Non-pigmented ciliary epithelial cell (primary cell): ENCODE data around the gene SLC16A11.
"Not testable (repeated sequence)": the region's sequence is repeated elsewhere in the genome, so short reads cannot be mapped to it uniquely, and the experiment has no call there.

Experiments
- DNase-seq: peaks from one replicate; pipeline ENCODE4 v3.0.0-alpha.2; 2010; ENCODE audit warnings: low read depth

Gene SLC16A11

DNA sequence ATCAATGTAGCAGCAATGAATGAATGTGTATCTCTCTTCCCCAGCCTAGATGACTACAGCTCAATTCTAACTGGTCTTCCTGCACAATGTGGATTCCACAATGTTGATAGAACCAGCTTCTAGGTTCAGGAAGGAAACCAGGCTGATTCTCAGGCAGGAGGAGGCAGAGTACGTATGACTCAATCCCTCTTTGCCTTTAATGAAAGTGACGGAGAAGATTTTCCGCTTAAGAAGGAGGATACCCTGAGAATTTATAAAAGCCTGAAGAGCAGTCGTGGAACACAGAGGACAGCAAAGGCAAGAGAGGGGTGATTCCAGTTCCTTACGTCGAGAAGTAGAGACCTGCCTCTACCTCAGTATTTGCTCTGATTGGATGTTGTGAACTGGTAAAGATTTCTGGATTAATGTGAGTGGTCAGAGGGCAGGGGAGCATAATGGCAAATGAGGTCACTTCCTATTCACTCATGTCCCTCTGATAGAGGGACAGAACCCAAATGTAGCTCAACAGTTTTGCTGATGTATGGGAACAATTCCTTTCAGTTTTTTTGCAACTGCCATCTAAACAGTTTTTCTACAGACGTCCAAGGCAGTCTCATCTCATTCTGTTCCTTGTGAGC, 15.0 kb upstream of the SLC16A11 start:
- DNase-seq = no peak

- DNase-seq = no peak
Observed at GRCh38 chr17:7056386-7056785, 12.5 kb upstream of the SLC16A11 start.

DNA sequence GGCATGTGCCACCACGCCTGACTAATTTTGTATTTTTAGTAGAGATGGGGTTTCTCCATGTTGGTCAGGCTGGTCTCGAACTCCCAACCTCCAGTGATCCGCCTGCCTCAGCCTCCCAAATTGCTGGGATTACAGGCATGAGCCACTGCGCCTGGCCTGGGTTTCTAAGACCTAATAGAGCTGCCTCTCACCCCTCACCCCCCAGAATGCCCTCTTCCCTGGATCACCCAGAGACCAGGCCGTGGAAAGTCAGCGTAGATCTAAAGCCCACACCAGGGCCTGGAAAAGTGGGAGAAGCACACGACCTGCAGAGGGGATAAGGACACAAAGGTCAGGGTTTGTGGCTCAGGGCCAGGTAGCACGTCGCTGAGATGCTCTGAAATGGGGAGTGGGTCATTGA, 6.7 kb upstream of the SLC16A11 start:
- not testable (repeated sequence) for DNase-seq

GRCh38 chr17:7048968-7049367, 5.1 kb upstream of the SLC16A11 start:
- DNase-seq = no peak

GRCh38 chr17:7047566-7047965, 3.7 kb upstream of the SLC16A11 start:
- DNase-seq = no peak

GRCh38 chr17:7046725-7047397, 3.0 kb upstream of the SLC16A11 start:
- DNase-seq = not testable (repeated sequence)

- DNase-seq = no peak
Observed at GRCh38 chr17:7046127-7046724, 2.3 kb upstream of the SLC16A11 start.

- no peak for DNase-seq
Observed at GRCh38 chr17:7045492-7046126, 1.7 kb upstream of the SLC16A11 start.

- DNase-seq = no peak
Observed at GRCh38 chr17:7043182-7043496, 753 bp downstream of the SLC16A11 start.

DNA sequence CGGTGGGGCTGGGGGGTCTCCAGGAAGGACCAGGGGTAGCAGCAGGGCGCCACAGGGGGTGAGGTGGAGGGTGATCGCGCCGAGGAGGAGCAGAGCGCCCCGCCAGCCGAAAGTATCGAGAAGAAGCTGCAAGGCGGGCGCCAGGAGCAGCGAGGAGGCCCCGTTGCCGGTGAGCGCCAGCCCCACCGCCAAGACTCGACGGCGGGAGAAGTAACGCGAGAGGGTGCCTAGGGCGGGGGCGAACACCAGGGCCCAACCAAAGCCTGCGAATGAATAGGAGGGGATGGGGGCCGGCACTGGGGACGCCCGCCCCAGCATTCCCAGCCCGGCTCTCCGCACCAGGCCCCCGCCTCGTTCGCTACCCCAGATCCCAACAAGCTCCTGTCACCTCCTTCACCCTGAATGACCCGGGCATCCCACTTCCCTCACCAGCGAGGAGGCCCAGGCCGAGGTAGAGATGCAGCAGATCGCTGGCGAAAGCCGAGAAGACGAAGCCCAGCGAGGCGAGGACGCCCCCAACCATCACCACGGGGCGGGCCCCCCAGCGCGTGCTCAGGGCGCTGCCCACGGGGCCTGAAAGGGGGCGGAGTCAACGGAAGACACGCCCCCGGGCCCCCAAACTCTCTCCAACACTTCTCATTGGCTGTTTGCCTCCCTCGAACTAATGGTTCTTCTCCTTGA, 1.3 kb downstream of the SLC16A11 start:
- DNase-seq = no peak

- DNase-seq = no peak
Observed at GRCh38 chr17:7041607-7042500, 2.0 kb downstream of the SLC16A11 start.

- no peak for DNase-seq
Observed at GRCh38 chr17:7039832-7040231, 4.1 kb downstream of the SLC16A11 start.

DNA sequence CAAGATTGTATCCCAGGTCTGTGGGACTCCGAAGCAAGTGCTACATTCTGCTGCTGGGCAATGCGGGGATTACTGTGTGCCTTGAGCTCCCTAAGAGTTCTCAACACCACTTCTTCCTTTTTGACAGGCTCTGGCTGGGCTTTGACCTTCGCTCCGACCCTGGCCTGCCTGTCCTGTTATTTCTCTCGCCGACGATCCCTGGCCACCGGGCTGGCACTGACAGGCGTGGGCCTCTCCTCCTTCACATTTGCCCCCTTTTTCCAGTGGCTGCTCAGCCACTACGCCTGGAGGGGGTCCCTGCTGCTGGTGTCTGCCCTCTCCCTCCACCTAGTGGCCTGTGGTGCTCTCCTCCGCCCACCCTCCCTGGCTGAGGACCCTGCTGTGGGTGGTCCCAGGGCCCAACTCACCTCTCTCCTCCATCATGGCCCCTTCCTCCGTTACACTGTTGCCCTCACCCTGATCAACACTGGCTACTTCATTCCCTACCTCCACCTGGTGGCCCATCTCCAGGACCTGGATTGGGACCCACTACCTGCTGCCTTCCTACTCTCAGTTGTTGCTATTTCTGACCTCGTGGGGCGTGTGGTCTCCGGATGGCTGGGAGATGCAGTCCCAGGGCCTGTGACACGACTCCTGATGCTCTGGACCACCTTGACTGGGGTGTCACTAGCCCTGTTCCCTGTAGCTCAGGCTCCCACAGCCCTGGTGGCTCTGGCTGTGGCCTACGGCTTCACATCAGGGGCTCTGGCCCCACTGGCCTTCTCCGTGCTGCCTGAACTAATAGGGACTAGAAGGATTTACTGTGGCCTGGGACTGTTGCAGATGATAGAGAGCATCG, 5.6 kb downstream of the SLC16A11 start:
- DNase-seq = no peak

GRCh38 chr17:7035591-7036368, 8.1 kb downstream of the SLC16A11 start, which contains the start of gene SLC16A13:
Gene SLC16A13 (plus strand): TSS chr17:7036015. CDS start chr17:7036383, 368 bp downstream.
- DNase-seq = no peak

- no peak for DNase-seq
Observed at GRCh38 chr17:7034955-7035590, 8.8 kb downstream of the SLC16A11 start.

GRCh38 chr17:7029659-7030058, 14.2 kb downstream of the SLC16A11 start:
- no peak for DNase-seq

DNA sequence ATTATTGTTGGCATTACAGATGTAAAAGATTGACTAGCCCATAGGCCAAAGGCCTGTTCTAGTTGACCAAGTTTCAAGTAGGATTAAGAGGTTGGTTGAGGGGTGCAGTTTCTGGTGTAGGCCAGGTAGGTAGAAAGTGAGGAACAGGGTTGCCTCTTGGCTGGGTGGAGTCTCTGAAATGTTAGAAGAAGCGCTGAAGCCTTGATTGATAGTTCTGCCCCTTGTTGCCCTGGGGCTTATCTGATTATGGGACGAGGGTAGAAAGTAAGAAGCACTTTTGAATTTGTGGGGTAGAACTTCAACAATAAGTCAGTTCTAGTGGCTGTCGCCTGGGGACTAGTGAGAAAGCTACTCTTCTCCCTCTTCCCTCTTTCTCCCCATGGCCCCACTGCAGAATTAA, 14.8 kb downstream of the SLC16A11 start:
- no peak for DNase-seq

GRCh38 chr17:7027335-7027734, 16.6 kb downstream of the SLC16A11 start:
- DNase-seq = no peak

- DNase-seq = no peak
Observed at GRCh38 chr17:7026471-7027115, 17.3 kb downstream of the SLC16A11 start.
